HG02970 (cell line): ENCODE measurements around the gene ARPC1B.
"Not testable (repeated sequence)": the region's sequence is repeated elsewhere in the genome, so short reads cannot be mapped to it uniquely, and the experiment has no call there.

Experiments
- ATAC-seq: cut with Tn5 transposase; IDR thresholded peaks from one replicate; pipeline ENCODE4 v1.9.1; 2021; ENCODE audit warnings: mild to moderate bottlenecking, moderate library complexity, moderate number of reproducible peaks; ENCODE audit not compliant: unreplicated experiment, low FRiP score

Gene ARPC1B

DNA sequence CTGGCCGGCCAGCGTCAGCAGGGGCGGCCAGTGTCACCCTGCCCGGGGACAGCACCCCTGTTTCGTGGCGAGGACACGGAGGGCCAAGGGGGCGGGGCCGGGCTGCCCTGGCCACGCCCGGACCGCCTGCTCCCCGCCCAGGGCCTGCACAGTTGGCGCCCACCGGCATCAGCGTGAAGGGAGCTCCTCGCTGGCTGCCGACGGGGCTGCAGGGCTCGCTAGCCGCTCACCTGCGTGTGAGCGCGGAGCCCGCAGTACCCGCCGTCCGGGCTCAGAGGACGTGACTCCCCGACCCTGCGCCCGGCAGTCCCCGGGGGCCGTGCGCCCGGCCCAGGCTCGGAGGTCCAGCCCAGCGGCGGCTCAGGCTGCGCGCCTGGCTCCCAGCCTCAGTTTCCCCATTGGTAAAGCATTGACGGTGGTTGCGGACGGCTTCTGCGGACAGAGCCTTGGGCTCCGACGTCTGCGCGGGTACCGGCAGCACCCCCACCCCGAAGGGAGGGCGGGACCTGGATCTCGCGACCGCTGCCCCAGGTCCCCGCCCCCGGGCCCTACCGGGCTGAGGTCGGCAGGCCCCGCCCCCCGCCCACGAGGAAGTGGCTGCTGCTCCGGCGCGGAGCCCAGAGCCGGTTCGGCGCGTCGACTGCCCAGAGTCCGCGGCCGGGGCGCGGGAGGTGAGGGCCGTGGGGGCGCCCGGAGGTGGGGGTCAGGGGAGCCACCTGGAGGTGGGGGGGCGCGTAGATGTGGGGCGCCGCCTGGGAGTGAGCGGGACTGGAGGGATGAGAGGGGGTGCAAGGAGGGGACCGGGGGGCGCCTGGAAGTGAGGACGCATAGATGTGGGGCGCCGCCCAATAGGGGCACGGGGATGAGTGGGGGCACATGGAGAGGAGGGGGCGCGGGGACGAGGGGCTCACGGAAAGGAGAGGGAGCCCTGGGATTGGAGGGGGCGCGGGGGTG, at the start of gene ARPC1B:
Gene ARPC1B, plus strand, starts transcription at position 620 of the 954 bp plus-strand sequence. CDS start 10,985 bp downstream, outside the sequence.
- peak; percentile 51 for ATAC-seq

DNA sequence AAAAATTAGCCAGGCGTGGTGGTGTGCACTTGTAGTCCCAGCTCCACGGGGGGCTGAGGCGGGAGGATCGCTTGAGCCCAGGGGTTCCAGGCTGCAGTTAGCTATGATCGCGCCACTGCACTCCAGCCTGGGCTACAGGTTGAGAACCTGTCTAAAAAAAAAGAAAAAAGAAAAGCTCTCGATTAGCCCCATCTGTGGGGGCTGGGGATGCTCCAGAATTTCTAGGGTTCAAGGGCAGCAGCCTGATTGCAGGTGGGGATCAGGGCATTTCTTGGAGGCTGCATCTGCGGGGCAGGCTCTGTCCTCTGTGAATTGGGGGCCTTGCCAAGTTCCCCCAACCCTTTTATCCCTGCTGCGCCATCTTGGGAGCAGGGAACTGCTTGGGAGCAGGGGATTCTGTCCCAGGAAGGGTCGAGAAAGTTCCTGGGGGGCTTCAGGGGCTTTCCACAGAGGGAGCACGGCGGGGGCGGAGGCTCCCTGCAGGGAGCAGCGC, 49.5 kb upstream of the ARPC1B start:
- ATAC-seq: no peak

DNA sequence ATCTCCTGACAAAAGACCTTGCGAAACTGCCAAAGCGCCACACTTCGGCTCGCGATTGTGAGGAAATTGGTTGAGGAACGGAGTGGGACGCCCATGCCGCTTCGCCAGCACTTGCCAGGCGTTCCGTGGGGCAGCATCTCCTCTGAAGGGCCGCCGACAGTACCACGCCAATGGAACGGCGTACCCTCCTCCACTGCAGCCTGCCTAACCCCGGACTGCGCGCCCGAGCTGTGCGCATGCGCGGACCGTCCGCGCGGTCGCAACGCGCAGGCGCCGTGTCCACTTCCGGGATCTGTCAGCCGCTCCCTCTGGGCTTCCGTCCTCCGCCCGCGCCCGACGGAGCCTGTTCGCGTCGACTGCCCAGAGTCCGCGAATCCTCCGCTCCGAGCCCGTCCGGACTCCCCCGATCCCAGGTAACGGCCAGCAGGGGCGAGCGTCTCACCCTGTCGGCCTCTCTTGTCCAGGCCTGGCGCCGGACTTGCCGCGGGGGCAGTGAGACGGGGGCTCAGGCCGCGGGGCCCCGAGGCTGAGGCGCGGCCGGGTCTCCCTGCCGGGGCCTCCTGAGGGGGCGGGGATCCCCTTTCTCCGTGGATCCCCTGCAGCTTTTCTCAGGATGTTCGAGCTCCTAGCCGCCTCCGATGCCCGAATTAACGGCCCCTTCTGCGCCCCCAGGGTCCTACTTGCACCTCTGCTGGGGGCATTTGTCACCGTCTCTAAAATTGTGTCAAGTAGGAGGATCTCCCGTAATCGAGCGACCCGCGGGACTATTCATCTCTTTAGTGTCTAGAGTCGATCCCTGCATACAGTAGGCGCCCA, 48.7 kb upstream of the ARPC1B start, which contains the start of gene ARPC1A:
Gene ARPC1A, plus strand, starts transcription at position 307 of the 816 bp plus-strand sequence. CDS start 7,456 bp downstream, outside the sequence.
- ATAC-seq: peak; percentile 91

DNA sequence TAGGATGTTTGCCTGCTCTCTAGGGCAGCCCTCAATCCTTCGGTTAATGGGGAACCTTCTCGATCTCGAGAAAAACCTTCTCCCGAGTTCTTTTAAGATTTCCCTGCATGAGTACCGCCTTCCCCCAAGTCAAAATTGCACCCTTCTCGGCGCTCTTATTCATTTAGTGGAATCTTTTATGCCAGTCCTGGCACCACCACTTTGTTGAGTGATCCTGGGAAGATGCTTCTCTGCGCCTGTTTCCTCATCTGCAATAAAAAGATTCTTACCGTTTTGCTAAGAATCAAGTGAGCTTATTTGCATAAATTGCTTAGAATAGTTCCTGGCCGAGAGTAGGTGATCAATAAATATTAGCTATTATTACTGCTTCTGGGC, 48.1 kb upstream of the ARPC1B start:
- ATAC-seq: no peak

DNA sequence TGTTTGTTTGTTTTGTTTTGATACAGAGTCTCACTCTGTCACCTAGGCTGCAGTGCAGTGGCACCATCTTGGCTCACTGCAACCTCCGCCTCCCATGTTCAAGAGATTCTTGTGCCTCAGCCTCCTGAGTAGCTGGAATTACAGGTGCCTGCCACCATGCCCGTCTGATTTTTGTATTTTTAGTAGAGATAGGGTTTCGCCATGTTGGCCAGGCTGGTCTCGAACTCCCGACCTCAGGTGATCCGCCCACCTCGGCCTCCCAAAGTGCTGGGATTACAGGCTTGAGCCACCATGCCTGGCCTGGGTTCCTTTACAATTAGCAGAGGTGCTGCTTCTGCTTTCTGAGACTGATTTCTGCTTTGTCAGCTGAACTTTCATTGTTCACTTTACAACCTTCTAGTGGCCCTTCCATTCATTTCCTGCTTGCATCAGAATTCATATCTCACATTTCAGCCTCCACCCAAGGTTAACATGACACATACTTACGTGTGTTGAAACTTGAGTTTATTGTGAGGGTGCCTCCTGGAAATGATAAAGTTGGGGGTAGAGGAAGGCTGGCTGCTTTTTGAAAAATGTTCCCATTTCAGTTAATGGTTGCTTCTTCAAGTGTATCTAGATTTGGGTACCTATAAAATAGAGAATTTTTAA, 44.1 kb upstream of the ARPC1B start:
- ATAC-seq: not testable (repeated sequence)

DNA sequence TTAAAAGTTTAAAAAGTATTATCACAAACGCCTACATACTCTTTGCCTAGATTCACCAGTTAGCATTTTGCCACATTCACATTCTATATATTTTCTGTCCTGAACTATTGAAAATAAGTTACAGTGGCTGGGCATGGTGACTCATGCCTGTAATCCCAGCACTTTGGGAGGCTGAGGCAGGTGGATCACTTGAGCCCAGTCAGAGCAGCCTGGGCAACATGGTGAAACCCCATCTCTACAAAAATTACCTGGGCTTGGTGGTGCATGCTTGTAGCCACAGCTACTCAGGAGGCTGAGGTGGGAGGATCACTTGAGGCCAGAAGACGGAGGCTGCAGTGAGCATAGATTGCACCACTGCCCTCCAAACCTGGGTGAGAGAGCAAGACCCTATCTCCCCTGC, 43.5 kb upstream of the ARPC1B start:
- no peak for ATAC-seq

DNA sequence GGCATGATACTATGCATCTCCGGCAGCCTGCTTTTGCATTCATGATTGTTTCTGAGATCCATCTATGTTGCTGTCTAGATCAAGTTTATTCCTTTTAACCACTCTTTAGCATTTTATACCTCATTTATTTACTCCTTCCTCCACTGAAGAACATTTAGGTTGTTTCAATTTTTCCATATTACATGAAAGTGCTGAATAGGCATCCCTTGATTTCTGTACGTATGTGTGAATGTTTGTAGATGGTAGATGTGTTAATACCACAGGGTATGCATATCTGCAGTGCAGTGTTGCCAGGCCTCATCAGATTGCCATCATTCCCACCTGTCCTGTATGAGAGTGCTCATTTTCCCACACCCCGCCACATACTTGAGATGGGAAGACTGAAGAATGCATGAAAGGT, 34.9 kb upstream of the ARPC1B start:
- ATAC-seq: no peak

DNA sequence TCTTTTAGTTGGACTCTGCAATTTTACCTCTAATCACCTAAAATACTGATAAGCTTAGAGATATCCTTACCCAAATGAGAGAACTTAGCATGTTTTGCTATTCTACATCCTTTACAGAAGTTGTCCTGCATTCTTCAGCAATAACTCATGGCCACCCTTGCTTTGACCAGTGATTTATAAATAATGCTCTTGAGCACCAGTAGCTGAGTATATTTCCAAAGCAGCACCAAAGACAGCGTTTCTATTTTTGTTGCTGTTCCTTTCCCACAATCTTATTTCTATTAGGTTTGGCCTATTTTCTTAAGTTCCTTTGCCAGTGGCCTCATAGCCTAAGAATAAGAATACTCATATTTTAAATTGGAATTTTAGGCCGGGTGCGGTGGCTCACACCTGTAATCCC, 33.9 kb upstream of the ARPC1B start:
- no peak for ATAC-seq

DNA sequence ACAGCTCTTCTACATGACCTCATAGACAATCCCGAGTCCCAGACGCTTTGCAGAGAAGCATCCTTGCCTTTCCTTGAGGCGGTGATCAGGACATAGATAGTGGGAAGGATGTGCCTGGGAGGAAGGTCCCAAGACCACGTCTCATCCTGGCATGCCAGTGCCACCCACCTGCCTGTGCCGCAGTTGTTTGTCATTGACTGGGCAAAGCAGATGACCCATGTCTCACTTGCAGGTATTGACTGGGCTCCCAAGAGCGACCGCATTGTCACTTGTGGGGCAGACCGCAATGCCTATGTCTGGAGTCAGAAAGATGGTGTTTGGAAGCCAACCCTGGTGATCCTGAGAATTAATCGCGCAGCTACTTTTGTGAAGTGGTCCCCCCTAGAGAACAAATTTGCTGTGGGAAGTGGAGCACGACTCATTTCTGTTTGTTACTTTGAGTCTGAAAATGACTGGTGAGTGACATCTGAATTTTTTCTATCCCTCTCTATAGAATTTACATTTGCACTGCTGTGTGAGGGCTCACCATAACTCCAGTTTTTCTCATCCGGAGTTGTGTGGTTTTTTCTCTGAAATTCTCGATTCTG, 30.4 kb upstream of the ARPC1B start:
- ATAC-seq: no peak

DNA sequence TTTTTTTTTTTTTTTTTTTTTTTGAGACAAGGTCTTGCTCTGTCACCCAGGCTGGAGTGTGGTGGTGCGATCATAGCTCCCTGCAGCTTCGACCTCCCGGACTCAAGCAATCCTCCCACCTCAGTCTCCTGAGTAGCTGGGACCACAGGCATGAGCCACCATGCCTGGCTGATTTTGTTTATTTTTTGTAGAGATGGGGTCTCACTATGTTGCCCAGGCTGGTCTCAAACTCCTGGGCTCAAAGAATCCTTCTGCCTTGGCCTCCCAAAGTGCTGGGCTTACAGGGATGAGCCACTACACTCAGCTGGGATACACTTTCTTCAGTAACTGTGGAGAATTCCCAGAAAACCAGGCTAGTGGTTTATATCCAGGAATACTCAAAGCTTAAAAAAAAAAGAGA, 23.9 kb upstream of the ARPC1B start:
- not testable (repeated sequence) for ATAC-seq

DNA sequence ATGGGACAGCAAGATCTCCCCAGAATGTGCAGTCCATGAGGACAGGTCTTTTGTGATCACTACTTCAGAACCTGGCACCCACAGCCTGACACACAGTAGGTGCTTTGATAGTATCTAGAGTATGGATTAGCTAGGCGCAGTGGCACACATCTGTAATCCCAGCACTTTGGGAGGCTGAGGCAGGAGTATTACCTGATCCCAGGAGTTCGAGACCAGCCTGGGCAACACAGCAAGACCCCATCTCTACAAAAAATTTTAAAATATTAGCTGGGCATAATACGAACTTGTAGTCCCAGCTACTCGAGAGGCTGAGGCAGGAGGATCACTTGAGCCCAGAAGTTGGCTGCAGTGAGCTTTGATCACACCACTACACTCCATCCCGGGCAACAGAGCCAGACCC, 22.3 kb upstream of the ARPC1B start:
- no peak for ATAC-seq

DNA sequence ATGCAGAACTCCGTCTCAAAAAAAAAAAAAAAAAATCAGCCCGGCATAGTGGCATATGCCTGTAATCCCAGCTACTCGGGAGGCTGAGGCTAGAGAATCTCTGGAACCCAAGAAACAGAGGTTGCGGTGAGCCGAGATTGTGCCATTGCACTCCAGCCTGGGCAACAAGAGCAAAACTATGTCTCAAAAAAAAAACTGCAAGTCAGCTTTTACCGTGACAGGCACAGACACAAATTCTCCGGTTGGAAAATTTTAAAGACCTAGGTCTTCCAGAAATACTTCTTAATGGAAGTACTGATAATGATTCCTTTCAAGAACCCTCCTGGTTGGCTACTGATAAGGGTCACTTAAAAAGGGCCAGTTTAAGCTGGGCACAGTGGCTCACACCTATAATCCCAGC, 19.4 kb upstream of the ARPC1B start:
- ATAC-seq: no peak

DNA sequence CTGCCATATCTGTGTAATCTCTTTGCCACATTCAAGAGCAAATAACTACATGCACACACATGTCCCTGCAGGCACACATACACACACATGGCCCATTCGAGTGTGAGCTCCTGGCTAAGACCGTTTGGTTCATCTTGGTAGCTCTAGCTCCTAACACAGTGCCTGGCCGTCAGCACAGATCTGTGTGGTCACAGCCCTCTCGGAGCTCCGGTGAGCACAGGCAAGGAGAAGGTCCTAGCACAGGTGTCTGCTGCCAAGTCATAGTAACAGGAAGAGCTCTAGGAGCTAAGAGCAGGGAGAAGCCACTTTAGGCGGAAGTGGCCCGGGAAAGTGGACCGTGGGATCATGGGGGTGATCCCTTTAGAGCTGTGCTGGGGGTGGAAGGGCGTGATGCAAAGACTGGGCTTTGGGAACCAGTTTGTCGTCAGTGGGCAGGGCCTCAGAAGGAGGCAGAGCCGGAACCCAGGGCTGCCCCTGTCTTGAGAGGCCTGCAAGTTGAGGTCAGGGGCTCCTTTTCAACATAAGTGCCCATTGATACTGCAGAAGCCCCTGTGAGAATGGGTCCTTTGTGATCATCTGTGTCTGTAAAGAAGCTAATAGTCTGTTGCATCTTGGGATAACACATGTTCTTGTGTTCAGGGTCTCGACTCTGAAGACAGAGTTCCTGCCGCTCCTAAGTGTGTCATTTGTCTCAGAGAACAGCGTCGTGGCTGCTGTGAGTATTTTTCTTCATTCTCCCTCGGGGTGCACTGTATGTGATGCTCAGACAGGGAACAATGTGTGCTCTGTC, 16.6 kb upstream of the ARPC1B start:
- no peak for ATAC-seq

DNA sequence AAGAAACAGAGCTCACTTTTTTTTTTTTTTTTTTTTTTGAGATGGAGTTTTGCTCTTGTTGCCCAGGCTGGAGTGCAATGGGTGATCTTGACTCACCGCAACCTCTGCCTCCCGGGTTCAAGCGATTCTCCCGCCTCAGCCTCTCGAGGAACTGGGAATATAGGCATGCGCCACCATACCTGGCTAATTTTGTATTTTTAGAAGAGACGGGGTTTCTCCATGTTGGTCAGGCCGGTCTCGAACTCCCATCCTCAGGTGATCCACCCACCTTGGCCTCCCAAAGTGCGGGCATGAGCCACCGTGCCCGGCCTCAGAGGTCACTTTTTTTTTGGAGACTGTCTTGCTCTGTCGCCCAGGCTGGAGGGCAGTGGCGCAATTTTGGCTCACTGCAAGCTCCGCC, 16.0 kb upstream of the ARPC1B start:
- ATAC-seq: not testable (repeated sequence)

DNA sequence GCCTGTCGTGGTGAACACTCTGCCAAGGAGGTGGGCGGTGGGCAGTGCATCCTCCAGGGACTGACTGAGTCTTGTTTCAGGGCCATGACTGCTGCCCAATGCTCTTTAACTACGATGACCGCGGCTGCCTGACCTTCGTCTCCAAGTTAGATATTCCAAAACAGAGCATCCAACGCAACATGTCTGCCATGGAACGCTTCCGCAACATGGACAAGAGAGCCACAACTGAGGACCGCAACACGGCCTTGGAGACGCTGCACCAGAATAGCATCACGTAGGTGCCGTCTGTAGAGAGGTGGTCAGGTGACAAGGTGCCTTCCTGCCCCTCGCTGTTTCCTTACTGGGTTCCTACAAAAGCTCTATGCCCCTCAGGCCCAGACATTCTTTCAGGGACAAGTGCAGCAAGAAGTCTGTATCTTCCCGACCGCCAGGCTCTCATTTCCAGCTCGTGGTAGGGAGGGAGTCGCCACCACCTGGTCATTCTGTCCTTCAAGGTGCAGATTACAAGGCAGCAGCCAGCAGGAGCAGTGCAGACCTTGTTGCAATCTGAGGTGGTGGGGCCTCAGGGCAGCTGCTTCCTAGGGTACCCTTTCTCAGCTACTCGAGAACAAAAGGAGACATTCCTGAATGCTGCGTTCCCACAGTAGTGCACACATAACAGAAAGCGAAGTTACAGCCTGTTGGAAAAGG, 14.9 kb upstream of the ARPC1B start:
- no peak for ATAC-seq

DNA sequence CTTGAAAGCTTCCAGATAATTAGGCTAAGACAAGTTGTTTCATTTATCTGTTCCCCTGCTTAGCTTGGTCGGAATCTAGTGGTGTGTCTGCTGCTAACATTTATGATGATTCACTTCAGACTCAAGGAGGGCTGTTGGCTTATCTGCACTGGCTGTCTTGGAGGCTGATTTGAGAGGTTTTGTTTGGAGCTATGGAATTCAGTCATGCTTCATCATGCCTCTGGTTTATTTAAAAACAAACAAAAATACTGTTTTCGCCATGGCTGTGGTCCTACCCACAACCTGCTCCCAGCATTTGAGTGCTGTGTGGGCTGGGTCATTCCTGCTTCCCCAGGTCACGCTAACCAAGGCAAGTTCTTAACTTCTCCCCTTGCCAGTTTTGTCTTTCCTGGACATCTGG, 11.7 kb upstream of the ARPC1B start:
- no peak for ATAC-seq

DNA sequence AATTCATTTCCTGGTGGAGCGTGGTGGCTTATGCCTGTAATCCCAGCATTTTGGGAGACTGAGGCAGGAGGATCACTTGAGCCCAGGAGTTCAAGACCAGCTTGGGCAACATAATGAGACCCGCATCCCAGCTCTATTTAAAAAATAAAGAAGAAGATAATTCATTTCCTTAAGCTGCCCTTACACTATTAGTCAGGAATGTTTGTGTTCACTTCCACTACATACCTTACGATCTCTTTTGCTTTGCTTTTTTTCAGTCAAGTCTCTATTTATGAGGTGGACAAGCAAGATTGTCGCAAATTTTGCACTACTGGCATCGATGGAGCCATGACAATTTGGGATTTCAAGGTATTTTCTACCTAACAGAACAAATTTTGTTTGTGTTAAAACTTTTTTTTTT, 11.2 kb upstream of the ARPC1B start:
- ATAC-seq: no peak

DNA sequence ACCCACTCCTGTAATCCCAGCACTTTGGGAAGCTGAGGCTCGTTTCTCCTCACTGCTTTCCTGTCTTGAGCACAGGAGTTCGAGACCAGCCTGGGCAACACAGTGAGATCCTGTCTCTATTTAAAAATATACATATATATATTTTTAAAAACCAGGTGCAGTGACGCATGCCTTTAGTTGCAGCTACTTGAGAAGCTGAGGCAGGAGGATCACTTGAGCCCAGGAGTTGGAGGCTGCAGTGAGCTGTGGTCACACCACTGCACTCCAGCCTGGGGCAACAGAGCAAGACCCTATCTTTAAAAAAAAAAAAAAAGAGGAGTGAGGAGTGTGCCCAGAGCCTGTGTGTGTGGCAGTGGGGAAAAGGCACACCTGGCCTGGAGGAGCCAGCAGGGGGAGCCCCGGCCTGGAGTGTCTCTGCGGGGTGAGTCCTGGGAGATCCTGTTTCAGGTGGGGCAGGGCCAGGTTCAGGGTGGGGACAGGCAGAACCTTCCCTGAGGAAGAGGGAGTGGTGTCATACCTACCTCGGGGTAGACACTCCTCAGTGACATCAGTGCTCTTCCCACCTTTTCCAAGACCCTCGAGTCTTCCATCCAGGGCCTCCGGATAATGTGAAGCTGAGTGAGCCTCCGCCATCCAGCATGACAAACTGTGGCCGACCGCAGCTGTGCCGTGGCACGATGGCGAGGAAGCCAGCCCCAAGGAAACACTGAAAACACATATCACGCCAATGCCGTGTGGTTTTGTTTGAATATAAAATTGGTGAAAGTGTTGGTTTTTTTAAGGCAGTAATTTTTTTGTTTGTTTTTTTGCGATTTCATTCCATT, 9.0 kb upstream of the ARPC1B start:
- ATAC-seq: no peak
